Measurements from ENCODE around the gene RPL6.
"Not testable (repeated sequence)": the region's sequence is repeated elsewhere in the genome, so short reads cannot be mapped to it uniquely, and the experiment has no call there.

The RPL6 gene

DNA sequence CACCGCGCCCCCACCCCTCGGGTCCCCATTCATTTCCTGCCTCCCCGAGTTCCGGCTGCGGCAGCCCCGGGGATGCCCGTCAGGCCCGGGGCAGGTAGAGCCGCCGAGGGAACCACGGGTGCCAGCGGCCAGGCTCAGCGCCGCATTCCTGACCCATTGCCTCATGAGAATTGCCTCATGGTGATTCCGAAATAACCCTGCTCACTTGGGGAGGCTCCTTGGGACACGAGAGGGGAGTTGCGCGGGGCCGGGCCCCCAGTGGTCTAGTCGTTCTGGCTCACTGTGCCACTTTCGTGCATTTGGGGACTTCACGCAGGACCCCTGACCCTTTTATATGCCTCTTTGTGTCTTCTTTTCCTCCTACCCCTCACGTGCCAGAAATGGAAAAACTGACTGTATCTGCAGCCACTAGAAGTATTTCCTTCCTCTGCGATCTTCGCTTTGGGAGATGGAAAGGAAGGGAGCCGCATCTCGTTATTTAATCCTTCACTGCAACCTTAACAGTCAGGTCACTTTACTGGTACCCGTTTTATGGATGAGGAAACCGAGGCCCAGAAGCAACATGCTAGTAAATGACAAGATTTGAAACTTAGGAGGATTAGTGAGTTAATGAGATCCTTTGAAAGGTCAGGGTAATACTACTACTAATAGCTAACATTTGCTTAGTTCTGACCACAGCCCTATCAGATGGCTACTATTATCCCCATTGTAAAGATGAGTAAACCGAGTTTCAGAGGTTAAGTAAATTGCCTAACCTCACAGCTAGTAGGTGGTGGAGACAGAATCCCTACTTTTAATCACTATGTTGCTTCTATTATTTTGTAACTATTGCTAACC, 10.1 kb upstream of the RPL6 start:
- no peak for DNase-seq (ENCODE audit: low read depth)

GRCh38 chr12:112418608-112419296, 9.3 kb upstream of the RPL6 start, which contains the start of gene PTPN11:
TSS of gene PTPN11 (plus strand) at chr12:112418947. CDS start at chr12:112419112, 165 bp downstream.
- DNase-seq (ENCODE audit: low read depth) = peak; percentile 85

- DNase-seq (ENCODE audit: low read depth) = no peak
These were observed 8.8 kb upstream of the RPL6 start for GRCh38 chr12:112418273-112418607.

DNA sequence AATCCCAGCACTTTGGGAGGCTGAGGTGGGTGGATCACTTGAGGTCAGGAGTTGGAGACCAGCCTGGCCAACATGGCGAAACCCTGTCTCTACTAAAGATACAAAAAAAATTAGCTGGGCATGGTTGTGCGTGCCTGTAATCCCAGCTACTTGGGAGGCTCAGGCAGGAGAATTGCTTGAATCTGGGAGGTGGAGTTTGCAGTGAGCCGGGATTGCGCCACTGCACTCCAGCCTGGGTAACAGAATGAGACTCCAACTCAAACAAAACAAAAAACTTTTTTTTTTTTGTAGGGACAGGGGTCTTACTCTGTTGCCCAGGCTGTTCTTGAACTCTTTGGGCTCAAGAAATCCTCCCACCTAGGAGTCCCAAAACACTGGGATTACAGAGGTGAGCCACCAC, 6.1 kb upstream of the RPL6 start:
- DNase-seq (ENCODE audit: low read depth) = not testable (repeated sequence)

DNA sequence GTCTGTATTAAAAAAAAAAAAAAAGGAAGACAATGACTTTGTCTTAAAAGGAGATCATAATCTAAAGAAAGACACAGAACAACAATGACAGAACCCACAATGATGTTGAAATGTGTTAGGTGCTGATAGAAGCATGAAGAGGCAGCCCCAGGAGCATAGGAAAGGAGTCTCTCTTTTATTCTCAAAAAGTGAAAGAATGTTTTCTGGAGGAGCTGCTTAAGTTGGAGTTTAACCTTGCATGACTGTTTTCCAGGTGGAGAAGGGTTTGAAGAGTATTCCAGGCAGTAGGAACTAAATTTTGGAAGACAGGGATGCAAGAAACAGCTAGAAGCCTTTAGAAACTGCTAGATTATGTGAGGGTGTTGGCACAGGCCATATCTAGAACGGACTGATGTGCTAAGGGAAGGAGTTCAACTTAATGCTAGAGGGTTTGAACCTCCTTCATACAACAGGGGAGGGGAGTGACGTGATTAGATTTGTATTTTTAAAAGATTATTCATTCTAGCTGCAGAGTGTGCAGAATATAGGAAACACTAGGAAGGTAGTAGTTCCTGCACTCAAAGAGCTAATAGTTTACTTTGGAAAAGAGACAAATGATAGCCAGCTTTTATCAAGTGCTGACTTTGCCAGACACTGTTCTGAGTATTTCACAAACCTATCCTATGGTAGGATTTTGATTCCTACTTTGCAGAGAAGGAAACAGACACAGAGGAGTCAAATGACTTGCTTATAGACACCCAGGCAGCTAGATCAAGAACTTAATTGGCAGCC, 4.6 kb upstream of the RPL6 start:
- no peak for DNase-seq (ENCODE audit: low read depth)

DNA sequence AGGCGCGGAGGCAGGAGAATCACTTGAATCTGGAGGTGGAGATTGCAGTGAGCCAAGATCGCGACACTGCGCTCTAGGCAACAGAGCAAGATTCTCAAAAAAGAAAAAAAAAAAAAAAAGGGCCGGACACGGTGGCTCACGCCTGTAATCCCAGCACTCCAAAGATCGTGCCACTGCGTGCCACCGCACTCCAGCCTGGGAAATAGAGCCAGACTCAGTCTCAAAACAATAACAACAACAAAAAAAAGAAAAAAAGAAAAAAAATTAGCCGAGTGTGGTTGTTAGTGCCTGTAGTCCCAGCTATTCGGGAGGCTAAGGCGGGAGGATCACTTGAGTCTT, 470 bp upstream of the RPL6 start:
- no peak for DNase-seq (ENCODE audit: low read depth)

DNA sequence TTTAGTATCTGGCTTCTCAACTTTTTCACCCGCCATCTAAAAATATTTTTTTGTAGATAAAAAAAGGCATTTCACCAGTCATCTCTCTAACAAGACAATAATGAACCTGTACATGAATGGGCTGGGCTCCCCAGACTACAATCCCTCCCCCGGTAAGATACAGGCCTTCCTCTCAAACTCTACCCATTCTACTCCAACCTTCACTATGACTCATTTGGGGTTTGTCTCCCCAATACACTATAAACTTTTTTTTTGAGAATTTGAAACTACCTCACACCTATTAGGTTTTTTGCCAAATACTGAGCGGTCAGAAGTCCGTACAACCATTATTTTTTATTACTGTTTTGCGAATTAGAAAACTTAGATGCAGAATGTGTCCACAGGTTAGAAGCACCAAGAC, 784 bp downstream of the RPL6 start:
- no peak for DNase-seq (ENCODE audit: low read depth)

GRCh38 chr12:112407683-112408082, 1.7 kb downstream of the RPL6 start:
- DNase-seq (ENCODE audit: low read depth) = not testable (repeated sequence)

GRCh38 chr12:112406519-112407488, 2.6 kb downstream of the RPL6 start:
- DNase-seq (ENCODE audit: low read depth) = no peak

DNA sequence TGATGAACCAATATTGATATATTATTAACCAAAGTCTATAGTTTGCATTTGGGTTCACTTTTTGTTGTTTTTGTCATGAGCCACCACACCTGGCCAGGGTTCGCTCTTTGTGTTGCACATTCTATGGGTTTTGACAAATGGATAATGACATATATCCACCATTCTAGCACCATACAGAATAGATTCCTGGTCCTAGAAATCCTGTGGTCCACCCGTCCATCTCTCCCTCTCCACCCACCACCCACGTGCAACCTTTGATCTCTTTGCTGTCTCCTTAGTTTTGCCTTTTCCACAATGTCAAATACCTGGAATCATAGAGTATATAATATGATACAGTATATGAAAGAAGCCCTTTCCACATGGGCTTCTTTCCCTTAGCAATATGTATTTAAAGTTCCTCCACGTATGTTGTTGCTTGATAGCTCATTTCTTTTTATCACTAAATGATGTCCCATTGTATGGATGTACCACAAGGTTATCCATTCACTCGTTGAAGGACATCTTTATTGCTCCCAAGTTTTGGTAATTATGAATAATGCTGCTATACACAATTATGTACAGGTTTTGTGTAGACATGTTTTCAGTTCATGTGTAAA, 7.4 kb downstream of the RPL6 start:
- no peak for DNase-seq (ENCODE audit: low read depth)

GRCh38 chr12:112401054-112401453, 8.4 kb downstream of the RPL6 start:
- DNase-seq (ENCODE audit: low read depth) = no peak

DNA sequence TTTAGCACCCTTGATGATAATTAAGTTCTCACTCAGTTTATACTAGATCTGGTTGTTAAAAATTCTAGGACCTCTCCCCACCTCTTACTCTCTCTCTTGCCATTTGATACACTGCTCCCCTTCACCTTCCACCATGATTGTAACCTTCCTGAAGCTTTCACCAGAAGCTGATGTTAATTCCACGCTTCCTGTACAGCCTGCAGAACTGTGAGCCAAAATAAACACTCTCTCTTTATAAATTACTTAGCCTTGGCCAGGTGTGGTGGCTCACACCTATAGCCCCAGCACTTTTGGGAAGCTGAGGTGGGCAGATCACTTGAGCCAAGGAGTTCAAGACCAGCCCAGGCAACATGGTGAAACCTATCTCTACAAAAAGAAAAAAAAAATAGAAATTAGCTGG, 16.1 kb downstream of the RPL6 start:
- no peak for DNase-seq (ENCODE audit: low read depth)

DNA sequence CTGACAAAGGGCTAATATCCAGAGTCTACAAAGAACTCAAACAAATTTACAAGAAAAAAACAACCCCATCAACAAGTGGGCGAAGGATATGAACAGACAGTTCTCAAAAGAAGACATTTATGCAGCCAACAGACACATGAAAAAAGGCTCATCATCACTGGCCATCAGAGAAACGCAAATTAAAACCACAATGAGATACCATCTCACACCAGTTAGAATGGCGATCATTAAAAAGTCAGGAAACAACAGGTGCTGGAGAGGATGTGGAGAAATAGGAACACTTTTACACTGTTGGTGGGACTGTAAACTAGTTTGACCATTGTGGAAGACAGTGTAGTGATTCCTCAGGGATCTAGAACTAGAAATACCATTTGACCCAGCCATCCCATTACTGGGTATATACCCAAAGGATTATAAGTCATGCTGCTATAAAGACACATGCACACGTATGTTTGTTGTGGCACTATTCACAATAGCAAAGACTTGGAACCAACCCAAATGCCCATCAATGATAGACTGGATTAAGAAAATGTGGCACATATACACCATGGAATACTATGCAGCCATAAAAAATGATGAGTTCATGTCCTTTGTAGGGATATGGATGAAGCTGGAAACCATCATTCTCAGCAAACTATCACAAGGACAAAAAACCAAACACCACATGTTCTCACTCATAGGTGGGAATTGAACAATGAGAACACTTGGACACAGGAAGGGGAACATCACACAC, 19.3 kb downstream of the RPL6 start:
- not testable (repeated sequence) for DNase-seq (ENCODE audit: low read depth)

DNA sequence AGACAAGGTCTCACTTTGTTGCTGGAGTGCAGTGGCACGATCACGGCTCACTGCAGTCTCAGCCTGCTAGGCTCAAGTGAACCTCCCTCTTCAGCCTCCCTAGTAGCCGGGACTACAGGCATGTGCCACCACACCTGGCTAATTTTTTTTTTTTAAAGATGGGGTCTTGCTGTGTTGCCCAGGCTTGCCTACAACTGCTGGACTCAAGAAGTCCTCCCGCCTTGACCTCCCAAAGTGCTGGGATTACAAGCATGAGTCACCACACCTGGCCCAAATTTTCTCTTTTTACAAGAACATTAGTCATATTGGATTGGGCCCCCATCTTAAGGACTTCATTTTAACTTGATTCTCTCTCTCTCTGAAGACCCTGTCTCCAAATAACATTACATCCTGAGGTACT, 20.2 kb downstream of the RPL6 start:
- DNase-seq (ENCODE audit: low read depth) = no peak

GRCh38 chr12:112386726-112387125, 22.7 kb downstream of the RPL6 start:
- DNase-seq (ENCODE audit: low read depth) = no peak

DNA sequence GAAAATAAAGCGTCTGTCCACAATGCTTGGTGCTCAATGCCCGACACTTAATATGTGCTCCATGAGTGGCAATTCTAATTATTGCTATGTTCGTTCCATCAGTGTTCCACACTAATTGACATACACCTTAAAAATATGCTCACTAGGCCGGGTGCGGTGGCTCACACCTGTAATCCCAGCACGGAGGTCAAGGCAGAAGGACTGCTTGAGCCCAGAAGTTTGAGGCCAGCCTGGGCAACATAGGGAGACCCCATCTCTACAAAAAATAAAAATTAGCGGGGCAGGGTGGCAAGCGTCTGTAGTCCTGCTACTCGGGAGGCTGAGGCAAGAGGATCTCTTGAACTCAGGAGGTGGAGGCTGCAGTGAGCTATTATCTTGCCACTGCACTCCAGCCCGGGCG, 26.5 kb downstream of the RPL6 start:
- DNase-seq (ENCODE audit: low read depth) = no peak

DNA sequence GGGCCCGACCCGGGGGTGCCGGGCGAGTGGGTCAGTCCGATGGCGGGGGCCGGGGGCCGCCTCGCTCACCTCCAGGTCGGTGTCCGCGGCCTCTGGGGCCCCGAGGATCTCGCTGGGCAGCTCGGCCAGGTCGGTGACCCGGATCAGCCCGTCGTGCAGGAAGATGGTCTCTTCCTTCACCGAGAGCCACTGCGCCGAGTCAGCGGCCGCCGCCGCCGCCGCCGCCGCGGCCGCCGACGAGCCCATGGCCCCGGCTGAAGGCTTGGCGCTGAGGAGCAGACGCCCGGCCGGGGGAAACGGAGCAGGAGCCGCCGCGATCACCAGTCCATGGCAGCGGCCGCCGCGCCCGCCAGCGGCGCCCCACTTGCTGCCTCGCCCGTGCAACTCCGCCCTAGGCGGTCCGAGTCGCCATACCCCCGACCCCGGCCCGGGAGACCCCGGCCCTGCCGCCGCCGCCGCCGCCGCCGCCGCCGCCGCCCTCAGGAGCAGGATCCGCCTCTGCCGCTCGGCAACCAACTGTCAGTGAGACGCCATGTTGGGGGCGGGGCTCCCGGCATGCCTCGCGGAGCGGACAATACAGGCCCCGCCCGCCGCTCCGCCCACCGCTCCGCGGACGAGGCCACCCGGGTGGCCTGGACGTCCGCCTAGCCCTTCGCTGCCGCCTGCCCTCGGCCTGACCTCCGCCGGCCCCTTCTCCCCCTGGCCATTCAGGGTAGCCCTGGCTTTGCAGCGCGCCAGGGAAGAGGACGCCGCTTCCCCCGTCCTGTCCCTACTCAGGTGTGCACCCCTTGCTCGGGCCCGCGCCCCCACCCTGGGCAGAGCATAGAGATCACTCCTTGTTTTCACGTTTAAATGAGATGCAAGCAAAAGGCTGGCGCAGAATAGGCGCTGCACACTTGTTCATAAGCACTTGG, 27.3 kb downstream of the RPL6 start, which contains the start of gene HECTD4:
TSS of gene HECTD4 (minus strand) at position 549 of the 914 bp plus-strand sequence. CDS start at position 246, 303 bp downstream.
- DNase-seq (ENCODE audit: low read depth) = peak; percentile 88

DNA sequence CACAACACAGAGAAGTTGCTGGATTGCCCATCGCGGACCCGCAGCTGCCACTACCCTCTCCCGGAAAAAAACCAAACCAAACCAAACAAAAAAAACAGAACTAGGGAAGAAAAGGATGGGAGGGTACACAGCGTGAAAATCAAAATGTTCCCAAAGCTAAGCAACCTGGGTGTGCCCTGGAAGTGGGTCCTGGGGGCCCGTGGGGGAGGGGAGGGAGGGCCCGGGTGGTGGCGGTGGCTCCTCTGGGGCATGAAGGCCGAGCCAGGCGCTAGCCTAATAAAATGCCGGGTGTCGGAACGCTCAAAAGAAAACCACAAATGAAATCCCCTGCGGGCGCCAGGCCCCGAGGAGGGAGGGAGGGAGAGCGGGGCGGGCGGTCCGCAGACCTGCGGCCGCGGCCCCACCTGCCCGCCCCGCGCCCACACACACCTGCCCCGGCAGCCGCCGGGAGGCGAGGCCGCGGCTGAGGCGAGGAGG, 28.0 kb downstream of the RPL6 start:
- DNase-seq (ENCODE audit: low read depth) = peak; percentile 26
